HepG2 (cell line): ENCODE data around the gene KIAA1217. TPM values are rescaled to one million over a fixed set of nuclear protein-coding genes. Genes with fewer than 3 reads are reported as not detected.

Experiments used
- ATAC-seq: fragments of 200-7000 bp; cut with Tn5 transposase; 3 replicates; pipeline ENCODE4 v1.9.1; 2020; ENCODE audit warnings: mild to moderate bottlenecking, moderate library complexity
- BruUV-seq: library from RNA; stranded (reverse); fragments of 400-500 nt; replicated peaks from 2 replicates; lab custom pipeline; 2021; lab: Mats Ljungman, UMichigan
- CTCF ChIA-PET: fragments of 300-600 bp; formaldehyde crosslinking; extraction: SDS; loops from one replicate; lab custom pipeline; 2021; ENCODE audit warnings: low total read pairs, inconsistent platforms, low intra/inter-chr PET ratio; lab: Yijun Ruan, JAX
- POLR2A ChIA-PET: fragments of 350-600 bp; sonication (Branson Sonifier 250); formaldehyde crosslinking; loops from one replicate; lab custom pipeline; 2020; ENCODE audit warnings: antibody characterized with exemption, inconsistent platforms; lab: Yijun Ruan, JAX
- DNase-seq: peaks from one replicate; pipeline ENCODE4 v3.0.0-alpha.2; 2015; ENCODE audit warnings: low spot score
- FAIRE-seq: peaks from 3 replicates; lab custom pipeline; 2011; peaks lifted over from hg19 to GRCh38; lab: Jason Lieb, UNC
- H2AFZ ChIP-seq: one replicate; pipeline ENCODE4 v1.6.1; 2011; ENCODE audit warnings: low read length, inconsistent platforms
- H3K27ac ChIP-seq: fragments of 300-600 bp; 3 replicates; pipeline ENCODE4 v1.8.0; 2011; ENCODE audit warnings: mixed run types, mild to moderate bottlenecking, mixed read lengths, low read length, inconsistent platforms; ENCODE audit not compliant: insufficient read depth; ENCODE audit errors: extremely low read length
- H3K27me3 ChIP-seq, 2 experiments: fragments of 200-600 bp in 1 of 2; 2 replicates in 1 of 2; 3 replicates in 1 of 2; pipeline versions ENCODE4 v1.6.0 to v1.8.0; 2011; ENCODE audit warnings: low read length in 2 of 2, mild to moderate bottlenecking in 2 of 2, moderate library complexity in 2 of 2, inconsistent platforms in 1 of 2; ENCODE audit not compliant: insufficient read depth in 2 of 2, control insufficient read depth in 1 of 2
- H3K36me3 ChIP-seq, 2 experiments: fragments of 200-600 bp in 1 of 2; replicated peaks in 1 of 2; 2 replicates in 1 of 2; 3 replicates in 1 of 2; pipeline versions ENCODE4 v1.5.1 to v1.8.0; 2011; ENCODE audit warnings: low read length in 2 of 2, inconsistent platforms in 1 of 2; ENCODE audit not compliant: insufficient read depth in 2 of 2, control insufficient read depth in 1 of 2
- H3K4me1 ChIP-seq: 2 replicates; pipeline ENCODE4 v1.5.1; 2012; ENCODE audit warnings: low read length, inconsistent platforms; ENCODE audit not compliant: insufficient read depth
- H3K4me2 ChIP-seq: 2 replicates; pipeline ENCODE4 v1.6.0; 2011; ENCODE audit warnings: low read depth, low read length, inconsistent platforms
- H3K4me3 ChIP-seq, 3 experiments: fragments of 200-600 bp in 1 of 3; sonication (generic), shearing (Covaris generic) in 1 of 3; replicated peaks in 1 of 3; 2 replicates each; pipeline ENCODE4 v1.5.1; 2011 to 2016; ENCODE audit warnings: low read length in 3 of 3, inconsistent platforms in 2 of 3, low read depth in 2 of 3, mild to moderate bottlenecking in 2 of 3, control low read depth in 1 of 3, mixed read lengths in 1 of 3; ENCODE audit not compliant: insufficient read depth in 1 of 3
- H3K79me2 ChIP-seq: one replicate; pipeline ENCODE4 v1.6.1; 2011; ENCODE audit warnings: low read length, inconsistent platforms; ENCODE audit not compliant: insufficient read depth
- H3K9ac ChIP-seq: 2 replicates; pipeline ENCODE4 v1.6.0; 2011; ENCODE audit warnings: mild to moderate bottlenecking, low read depth, low read length, inconsistent platforms; ENCODE audit not compliant: insufficient read depth
- H3K9me3 ChIP-seq: 2 replicates; pipeline ENCODE4 v1.5.1; 2012; ENCODE audit warnings: mild to moderate bottlenecking, low read length
- H4K20me1 ChIP-seq: 2 replicates; pipeline ENCODE4 v1.6.0; 2011; ENCODE audit warnings: inconsistent platforms, mild to moderate bottlenecking, low read length, moderate library complexity; ENCODE audit not compliant: insufficient read depth
- FOXP1 ChIP-seq, 2 experiments: fragments of 450-650 bp in 1 of 2; IDR thresholded peaks; 2 replicates each; pipeline ENCODE4 v1.6.1; 2017 to 2018; ENCODE audit warnings: antibody characterized with exemption in 1 of 2
- HNRNPLL ChIP-seq: fragments of 200-400 bp; formaldehyde crosslinking; IDR thresholded peaks from 2 replicates; pipeline ENCODE4 v1.6.1; 2017; ENCODE audit warnings: mild to moderate bottlenecking, low read depth, low read length; ENCODE audit not compliant: poor library complexity, severe bottlenecking
- MBD4 ChIP-seq: IDR thresholded peaks from 2 replicates; pipeline ENCODE4 v1.6.1; 2012; ENCODE audit warnings: low read length, inconsistent platforms, borderline replicate concordance
- RBM22 ChIP-seq: fragments of 200-400 bp; formaldehyde crosslinking; optimal IDR thresholded peaks from 2 replicates; pipeline ENCODE3; 2017; ENCODE audit warnings: mild to moderate bottlenecking, low read length, moderate library complexity
- TOPORS ChIP-seq: sonication (generic); formaldehyde crosslinking; IDR thresholded peaks from 2 replicates; pipeline ENCODE4 v1.8.0; 2023; ENCODE audit warnings: mild to moderate bottlenecking, missing genetic modification reagents
- XRCC5 ChIP-seq: fragments of 200-400 bp; formaldehyde crosslinking; optimal IDR thresholded peaks from 2 replicates; pipeline ENCODE3; 2017; ENCODE audit warnings: mild to moderate bottlenecking, low read length
- ZKSCAN1 ChIP-seq: fragments of 150-350 bp; IDR thresholded peaks from 2 replicates; pipeline ENCODE4 v1.6.1; 2014; ENCODE audit warnings: low read length
- ZNF431 ChIP-seq: sonication (generic); formaldehyde crosslinking; IDR thresholded peaks from 2 replicates; pipeline ENCODE4 v1.9.0; 2022; ENCODE audit warnings: missing genetic modification reagents, low read depth, mild to moderate bottlenecking, borderline replicate concordance
- ZNF577 ChIP-seq: sonication (generic); formaldehyde crosslinking; IDR thresholded peaks from 2 replicates; pipeline ENCODE4 v1.4.0; 2020; ENCODE audit warnings: mild to moderate bottlenecking, low read depth, missing genetic modification reagents, borderline replicate concordance
- ZSCAN22 ChIP-seq: sonication (generic); formaldehyde crosslinking; IDR thresholded peaks from 2 replicates; pipeline ENCODE4 v1.4.0; 2020; ENCODE audit warnings: mild to moderate bottlenecking, missing genetic modification reagents
- WGBS: methylation state at CpG from one replicate; pipeline ENCODE4 v1.1.6; 2017; ENCODE audit warnings: low lambda C conversion rate; 5-methylcytosine and 5-hydroxymethylcytosine counted together
- in situ Hi-C: cut with HindIII; loops from 2 replicates; pipeline ENCODE4 v1.10.0; 2017; ENCODE audit warnings: low pct_unique_long_range_greater_than_20kb; ENCODE audit not compliant: extremely low pct_ligation_motif_present
- intact Hi-C: fragments of 100-400 bp; cut with micrococcal nuclease; formaldehyde crosslinking; loops from one replicate; pipeline ENCODE4 v1.10.0; 2022; ENCODE audit not compliant: unreplicated experiment
- polyA plus RNA-seq, 8 experiments: library from polyadenylated mRNA; depleted of rRNA in 3 of 8; stranded (reverse) in 7 of 8; unstranded in 1 of 8; fragments of >200 nt; fragmentation: Illumina TruSeq in 4 of 8; extraction: Trizol in 4 of 8; gene quantifications; 2 replicates each; pipeline versions ENCODE4 v1.2.1 to v1.2.3, GENCODE V29; 2011 to 2016; ENCODE audit warnings: low read depth in 4 of 8, missing spikeins in 1 of 8, mixed read lengths in 1 of 8; ENCODE audit not compliant: insufficient read depth in 1 of 8
- total RNA-seq, 5 experiments: library from RNA; depleted of rRNA; stranded (reverse); fragments of >200 nt; fragmentation: Illumina TruSeq; extraction: Trizol; gene quantifications; 2 replicates each; pipeline ENCODE4 v1.2.3, GENCODE V29; 2016; ENCODE audit warnings: low read depth in 1 of 5
- TF ChIP-seq, protein P1 (sequence below): sonication (generic); formaldehyde crosslinking; IDR thresholded peaks from 2 replicates; pipeline ENCODE4 v1.5.1; 2020; ENCODE audit warnings: missing genetic modification reagents, mild to moderate bottlenecking, borderline replicate concordance
- TF ChIP-seq, protein P2 (sequence below): sonication (generic); formaldehyde crosslinking; IDR thresholded peaks from 2 replicates; pipeline ENCODE4 v1.5.0; 2020; ENCODE audit warnings: missing genetic modification reagents
- TF ChIP-seq, protein P3 (sequence below): sonication (generic); formaldehyde crosslinking; conservative IDR thresholded peaks from 2 replicates; pipeline ENCODE4 v1.8.0; 2022; ENCODE audit warnings: low read depth, missing genetic modification reagents
- TF ChIP-seq, protein P4 (sequence below): IDR thresholded peaks from 2 replicates; pipeline ENCODE4 v1.6.1; 2012; ENCODE audit warnings: low read length, improper control_type of control experiment
- TF ChIP-seq, protein P5 (sequence below): sonication (generic); formaldehyde crosslinking; IDR thresholded peaks from 2 replicates; pipeline ENCODE4 v1.5.1; 2020; ENCODE audit warnings: mild to moderate bottlenecking, missing genetic modification reagents, moderate library complexity

Gene KIAA1217
- total and polyA plus RNA-seq, 2 of the 13 experiments (the other 11 are each of a cell fraction or from before 2014, with no cell fraction given), result 4.6 to 10.9 TPM

GRCh38 chr10:24394461-24395190 is 185.7 kb downstream of the KIAA1217 start:
- intact Hi-C loops, result no loop called here
- ATAC-seq (no peak), DNase-seq (no peak), FAIRE-seq (no peak)
- no peaks in the 10 kb centered on the region for H3K4me1 ChIP-seq
- in situ Hi-C loops, result no loop called here
- no peak overlapping the region for H3K9ac ChIP-seq
- CTCF ChIA-PET, result no interaction called here
- no peaks in the 10 kb centered on the region for H3K9me3 ChIP-seq
- H4K20me1 ChIP-seq, result no peaks in the 10 kb centered on the region
- 94% methylated on average over 9 of the region's 9 CpGs for WGBS
- H3K27me3 ChIP-seq, result no peaks in the 10 kb centered on the region
- BruUV-seq, result no TSS peak
- H2AFZ ChIP-seq, result no peak overlapping the region
- H3K4me3 ChIP-seq, result no peak overlapping the region
- H3K79me2 ChIP-seq, result no peaks in the 10 kb centered on the region
- POLR2A ChIA-PET, result no interaction called here
- no peak overlapping the region for H3K4me2 ChIP-seq
- peaks cover 0 to 3% of the 10 kb centered on the region in 2 experiments; a peak in 1 of 5 replicates for H3K36me3 ChIP-seq
- H3K27ac ChIP-seq, result no peak overlapping the region
- TF ChIP-seq, protein P1, sequence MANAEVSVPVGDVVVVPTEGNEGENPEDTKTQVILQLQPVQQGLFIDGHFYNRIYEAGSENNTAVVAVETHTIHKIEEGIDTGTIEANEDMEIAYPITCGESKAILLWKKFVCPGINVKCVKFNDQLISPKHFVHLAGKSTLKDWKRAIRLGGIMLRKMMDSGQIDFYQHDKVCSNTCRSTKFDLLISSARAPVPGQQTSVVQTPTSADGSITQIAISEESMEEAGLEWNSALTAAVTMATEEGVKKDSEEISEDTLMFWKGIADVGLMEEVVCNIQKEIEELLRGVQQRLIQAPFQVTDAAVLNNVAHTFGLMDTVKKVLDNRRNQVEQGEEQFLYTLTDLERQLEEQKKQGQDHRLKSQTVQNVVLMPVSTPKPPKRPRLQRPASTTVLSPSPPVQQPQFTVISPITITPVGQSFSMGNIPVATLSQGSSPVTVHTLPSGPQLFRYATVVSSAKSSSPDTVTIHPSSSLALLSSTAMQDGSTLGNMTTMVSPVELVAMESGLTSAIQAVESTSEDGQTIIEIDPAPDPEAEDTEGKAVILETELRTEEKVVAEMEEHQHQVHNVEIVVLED (CRISPR knock-in tag), result no peak
- TF ChIP-seq HNRNPLL (no peak), MBD4 (no peak), XRCC5 (no peak), FOXP1 (IDR thresholded peaks at IDR 0.05) (no peak), FOXP1 (CRISPR knock-in tag; IDR thresholded peaks at IDR 0.05) (no peak), ZKSCAN1 (no peak), ZSCAN22 (no peak), ZNF577 (no peak), TOPORS (no peak), RBM22 (no peak), ZNF431 (CRISPR knock-in tag) (no peak)
- TF ChIP-seq, protein P2, sequence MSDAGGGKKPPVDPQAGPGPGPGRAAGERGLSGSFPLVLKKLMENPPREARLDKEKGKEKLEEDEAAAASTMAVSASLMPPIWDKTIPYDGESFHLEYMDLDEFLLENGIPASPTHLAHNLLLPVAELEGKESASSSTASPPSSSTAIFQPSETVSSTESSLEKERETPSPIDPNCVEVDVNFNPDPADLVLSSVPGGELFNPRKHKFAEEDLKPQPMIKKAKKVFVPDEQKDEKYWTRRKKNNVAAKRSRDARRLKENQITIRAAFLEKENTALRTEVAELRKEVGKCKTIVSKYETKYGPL (CRISPR knock-in tag), result no peak
- TF ChIP-seq, protein P3, sequence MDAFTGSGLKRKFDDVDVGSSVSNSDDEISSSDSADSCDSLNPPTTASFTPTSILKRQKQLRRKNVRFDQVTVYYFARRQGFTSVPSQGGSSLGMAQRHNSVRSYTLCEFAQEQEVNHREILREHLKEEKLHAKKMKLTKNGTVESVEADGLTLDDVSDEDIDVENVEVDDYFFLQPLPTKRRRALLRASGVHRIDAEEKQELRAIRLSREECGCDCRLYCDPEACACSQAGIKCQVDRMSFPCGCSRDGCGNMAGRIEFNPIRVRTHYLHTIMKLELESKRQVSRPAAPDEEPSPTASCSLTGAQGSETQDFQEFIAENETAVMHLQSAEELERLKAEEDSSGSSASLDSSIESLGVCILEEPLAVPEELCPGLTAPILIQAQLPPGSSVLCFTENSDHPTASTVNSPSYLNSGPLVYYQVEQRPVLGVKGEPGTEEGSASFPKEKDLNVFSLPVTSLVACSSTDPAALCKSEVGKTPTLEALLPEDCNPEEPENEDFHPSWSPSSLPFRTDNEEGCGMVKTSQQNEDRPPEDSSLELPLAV (CRISPR knock-in tag), result no peak
- TF ChIP-seq, protein P4, sequence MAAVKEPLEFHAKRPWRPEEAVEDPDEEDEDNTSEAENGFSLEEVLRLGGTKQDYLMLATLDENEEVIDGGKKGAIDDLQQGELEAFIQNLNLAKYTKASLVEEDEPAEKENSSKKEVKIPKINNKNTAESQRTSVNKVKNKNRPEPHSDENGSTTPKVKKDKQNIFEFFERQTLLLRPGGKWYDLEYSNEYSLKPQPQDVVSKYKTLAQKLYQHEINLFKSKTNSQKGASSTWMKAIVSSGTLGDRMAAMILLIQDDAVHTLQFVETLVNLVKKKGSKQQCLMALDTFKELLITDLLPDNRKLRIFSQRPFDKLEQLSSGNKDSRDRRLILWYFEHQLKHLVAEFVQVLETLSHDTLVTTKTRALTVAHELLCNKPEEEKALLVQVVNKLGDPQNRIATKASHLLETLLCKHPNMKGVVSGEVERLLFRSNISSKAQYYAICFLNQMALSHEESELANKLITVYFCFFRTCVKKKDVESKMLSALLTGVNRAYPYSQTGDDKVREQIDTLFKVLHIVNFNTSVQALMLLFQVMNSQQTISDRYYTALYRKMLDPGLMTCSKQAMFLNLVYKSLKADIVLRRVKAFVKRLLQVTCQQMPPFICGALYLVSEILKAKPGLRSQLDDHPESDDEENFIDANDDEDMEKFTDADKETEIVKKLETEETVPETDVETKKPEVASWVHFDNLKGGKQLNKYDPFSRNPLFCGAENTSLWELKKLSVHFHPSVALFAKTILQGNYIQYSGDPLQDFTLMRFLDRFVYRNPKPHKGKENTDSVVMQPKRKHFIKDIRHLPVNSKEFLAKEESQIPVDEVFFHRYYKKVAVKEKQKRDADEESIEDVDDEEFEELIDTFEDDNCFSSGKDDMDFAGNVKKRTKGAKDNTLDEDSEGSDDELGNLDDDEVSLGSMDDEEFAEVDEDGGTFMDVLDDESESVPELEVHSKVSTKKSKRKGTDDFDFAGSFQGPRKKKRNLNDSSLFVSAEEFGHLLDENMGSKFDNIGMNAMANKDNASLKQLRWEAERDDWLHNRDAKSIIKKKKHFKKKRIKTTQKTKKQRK, result no peak
- TF ChIP-seq, protein P5, sequence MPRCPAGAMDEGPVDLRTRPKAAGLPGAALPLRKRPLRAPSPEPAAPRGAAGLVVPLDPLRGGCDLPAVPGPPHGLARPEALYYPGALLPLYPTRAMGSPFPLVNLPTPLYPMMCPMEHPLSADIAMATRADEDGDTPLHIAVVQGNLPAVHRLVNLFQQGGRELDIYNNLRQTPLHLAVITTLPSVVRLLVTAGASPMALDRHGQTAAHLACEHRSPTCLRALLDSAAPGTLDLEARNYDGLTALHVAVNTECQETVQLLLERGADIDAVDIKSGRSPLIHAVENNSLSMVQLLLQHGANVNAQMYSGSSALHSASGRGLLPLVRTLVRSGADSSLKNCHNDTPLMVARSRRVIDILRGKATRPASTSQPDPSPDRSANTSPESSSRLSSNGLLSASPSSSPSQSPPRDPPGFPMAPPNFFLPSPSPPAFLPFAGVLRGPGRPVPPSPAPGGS, result no peak
